GM19025 (cell line): ENCODE data around the gene ATP13A2.

Source experiments
- ATAC-seq: cut with Tn5 transposase; IDR thresholded peaks from one replicate; pipeline ENCODE4 v1.9.1; 2021; ENCODE audit warnings: mild to moderate bottlenecking, low read depth, moderate library complexity; ENCODE audit not compliant: unreplicated experiment

ATP13A2 gene

DNA sequence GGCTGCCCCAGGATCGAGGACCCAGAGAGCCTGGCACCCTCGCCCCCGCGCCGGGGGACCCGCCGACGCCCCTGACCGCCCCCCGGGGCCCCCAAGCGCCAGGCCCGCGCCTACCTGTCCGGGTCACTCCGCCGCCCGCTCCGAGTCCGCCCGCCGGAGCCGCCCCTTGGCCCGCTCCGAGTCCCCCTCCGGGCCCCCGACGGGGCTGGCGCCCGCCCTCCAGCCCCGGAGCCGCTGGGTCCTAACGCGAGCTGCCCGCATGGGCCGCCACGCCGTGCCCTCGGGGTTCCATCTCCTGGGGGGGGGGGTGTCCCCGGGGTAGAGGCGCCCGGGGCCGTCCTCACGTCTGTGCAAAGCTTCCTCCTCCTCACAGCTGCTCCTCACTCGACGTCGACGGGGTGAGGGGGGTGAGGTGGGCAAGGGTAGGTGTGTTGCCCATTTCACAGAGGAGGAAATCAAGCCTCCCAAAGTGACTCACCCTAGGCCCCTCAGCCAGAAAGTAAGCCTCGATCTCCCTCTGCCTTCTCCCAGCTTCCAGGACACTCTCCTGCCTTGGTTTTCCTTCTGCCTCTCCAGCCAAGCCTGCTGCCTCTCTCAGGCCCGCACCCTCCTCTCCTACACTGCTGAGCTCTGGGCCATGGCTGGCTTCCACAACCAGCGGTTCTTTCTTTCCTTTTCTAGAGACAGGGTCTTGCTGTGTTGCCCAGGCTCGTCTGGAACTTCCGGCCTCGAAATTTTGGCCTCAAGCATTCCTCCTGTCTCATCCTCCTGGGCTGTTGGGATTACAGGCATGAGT lies 31.1 kb downstream of the ATP13A2 start, which contains the start of gene MFAP2:
Gene MFAP2 (minus strand): TSS at position 148 of the 796 bp plus-strand sequence. CDS start 2,347 bp downstream, outside the sequence.
- no peak for ATAC-seq

DNA sequence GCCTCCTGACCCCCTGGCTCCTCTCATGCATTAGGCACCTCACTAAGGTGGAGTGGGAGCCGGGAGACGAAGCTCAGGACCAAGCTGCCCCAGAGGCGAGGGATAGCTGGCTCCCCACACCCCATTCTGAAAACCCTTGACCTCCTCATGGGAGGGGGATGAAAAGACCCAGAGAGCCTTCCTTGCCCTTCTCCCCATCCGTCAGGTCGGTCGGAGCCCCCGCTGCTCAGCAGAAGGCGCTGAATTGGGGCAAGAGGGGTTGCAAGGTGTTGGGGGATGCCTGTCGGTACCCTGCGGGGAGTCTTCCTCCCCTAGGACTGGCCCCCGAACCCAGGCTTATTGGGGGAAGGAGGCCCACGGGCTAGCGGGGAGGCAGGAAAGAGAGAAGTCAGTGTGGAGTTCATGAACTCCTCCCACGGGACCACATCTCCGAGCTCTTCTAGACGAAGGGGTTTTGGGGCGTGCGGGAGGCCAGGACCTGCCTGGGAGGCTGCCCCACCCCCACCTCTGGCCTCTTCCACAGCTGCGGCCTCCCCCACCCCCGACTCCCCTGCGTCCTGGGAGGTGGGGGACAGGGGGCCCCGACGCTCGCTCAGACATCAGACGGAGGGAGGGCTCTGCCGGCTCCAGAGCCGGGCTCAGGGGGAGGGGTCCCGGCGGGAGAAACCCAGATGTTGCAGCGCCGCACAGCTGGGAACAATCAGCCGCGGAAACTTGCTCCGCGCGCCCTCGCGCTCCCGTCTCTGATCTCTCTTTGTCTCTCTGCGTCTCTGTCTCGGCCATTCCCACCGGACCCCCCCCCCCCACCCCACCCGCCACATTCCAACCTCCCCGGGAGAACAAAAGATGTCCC lies 32.0 kb downstream of the ATP13A2 start:
- ATAC-seq = no peak

DNA sequence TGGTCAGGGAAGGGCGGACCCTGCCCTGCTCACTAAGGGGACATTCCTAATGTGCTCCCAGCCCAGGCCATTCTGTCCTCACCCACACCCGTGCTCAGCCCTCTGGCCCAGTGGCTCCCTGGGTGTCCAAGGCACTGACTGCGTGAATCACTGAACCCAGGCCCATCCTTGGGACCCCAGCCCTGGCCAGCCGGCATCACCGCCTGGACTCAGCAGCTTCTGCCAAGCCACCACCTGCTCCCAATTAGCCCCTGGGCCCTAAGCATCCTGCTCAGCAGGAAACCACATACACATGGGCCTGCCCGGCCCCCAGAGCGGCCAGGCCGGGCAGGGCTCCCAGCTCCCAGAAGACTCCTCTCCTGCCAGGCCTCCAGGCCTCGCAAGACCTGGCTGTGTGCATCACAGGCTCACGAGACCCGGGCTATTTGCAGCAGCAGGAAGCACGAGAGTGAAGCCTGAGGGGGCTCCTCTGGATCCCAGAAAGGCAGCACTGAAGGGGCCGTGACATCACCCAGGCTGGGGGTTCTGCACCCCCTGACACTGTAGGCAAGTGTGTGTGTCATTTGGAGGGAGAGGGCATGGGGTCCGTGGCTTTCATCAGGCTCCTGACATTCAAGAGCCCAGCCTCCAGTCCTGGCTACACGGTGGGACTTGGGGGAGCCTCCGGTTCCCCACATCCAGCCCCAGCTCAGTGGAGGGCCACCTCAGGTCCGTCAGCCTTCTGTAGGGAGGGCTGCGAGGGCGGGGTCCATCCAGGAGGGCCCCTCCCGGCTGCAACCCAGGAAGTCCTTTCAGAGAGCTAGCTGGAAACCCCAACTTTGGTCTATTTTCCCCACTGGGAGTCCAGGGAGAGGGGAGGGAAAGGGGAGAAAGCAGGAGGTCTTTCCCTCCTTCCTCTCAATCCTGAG lies 32.9 kb downstream of the ATP13A2 start:
- ATAC-seq = no peak

DNA sequence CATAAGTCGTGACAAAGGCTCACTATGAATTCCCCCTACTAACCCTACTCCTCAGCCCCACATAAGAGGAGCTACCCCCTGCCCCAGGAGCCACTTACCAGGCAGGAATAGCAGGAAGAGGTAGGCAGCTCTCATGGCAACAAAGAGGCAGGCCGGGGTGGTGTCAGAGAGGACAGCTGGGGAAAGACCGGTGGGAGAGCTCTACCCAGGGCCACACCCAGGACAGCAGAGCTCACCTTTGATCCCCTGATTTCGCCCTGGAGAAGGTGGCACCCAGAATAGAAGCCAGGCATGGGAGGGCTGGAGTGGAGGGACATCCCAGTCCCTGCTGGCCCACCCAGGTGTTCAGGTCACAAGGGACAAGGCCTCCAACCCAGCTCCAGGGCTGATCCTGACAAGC lies 33.6 kb downstream of the ATP13A2 start:
- ATAC-seq = no peak

DNA sequence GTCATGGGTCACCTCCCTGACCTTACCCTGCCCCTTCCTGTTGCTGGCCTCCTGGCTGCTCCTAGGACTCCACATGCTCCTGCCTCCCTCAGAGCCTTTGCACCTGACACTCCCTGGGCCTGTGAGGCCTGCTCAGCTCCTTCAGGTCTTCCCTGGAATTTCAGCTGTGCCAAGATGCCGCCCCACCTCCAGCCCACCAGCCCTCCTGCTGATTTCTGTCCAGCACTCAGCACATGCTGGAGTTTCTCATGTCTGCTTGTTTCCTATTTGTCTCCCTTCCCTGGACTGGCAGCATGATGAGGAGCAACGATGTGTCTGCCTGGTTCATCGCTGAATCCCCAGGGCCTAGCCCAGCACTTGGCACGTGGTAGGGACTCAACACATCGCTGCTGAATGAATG lies 34.4 kb downstream of the ATP13A2 start:
- ATAC-seq = no peak

DNA sequence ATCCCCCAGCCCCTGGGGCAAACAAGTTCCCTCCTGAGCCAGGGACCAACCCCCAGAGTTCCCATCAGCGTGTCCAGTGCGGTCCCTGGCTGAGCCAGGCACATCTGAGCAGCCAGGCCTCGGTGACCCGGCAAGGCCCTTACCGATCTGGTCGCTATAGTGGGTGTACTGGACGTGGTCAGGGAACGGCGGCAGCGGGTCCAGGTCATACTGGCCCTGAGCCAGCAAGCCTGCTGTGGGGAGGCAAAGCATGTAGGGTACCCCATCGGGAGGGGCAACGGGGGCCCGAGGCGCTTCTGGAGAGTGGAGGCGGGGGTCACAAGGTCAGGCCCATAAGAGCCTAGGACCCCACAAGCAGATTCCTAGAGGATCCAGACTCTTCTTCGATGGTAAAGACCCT lies 34.8 kb downstream of the ATP13A2 start:
- no peak for ATAC-seq

DNA sequence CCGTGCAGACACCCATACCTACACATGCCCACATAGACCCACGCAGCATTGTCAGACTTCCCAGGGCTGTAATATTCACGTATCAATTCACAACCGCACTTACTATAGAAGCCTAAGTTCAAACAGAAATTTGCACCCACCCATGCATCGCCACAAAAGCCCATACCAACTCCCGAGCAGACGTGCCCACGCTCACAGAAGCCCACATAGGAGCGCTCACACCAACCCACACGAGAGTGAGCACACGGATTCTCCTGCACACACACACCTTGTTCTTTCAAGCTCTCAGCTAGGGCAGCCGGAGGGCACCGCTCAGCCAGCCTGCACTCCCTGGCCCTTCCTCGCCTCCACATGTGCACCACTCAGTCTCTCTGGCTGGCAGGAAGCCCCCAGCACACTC lies 35.9 kb downstream of the ATP13A2 start:
- ATAC-seq = no peak

DNA sequence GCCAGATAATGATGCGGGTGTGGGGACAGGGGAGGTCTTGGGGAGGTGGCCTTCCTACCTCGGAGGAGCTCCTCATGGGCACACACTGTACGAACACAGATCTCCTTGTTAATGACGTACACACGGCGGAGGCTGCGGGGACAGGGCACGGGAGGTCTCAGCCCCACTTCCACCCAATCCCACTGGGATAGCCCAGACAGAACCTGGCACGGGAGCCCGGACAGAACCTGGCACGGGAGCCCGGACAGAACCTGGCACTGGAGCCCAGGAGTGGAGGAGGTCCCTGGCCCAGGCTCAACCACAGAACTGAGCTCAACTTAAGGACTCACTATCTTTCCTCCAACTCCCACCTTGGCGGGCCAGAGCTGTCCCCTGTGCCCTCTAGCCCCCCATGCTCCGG lies 36.5 kb downstream of the ATP13A2 start:
- no peak for ATAC-seq

DNA sequence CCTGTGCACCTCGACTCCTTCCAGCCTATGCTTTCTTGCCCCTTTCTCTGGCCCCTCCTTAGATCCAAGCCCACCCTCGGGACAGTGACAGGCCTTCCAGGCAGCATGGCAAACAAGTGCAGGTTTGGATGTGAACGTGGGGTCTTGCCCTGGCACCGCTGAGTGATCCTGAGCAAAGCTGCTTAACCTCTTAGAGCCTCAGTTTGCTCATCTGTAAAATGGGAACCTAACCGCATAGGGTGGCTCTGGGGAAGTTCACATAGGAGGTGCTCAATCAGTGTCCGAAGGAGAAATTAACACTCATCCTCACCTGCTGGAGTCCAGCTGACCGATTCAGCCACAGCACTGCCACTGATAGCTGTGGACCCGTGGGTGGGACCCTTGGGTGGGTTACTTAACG lies 38.5 kb downstream of the ATP13A2 start:
- no peak for ATAC-seq

DNA sequence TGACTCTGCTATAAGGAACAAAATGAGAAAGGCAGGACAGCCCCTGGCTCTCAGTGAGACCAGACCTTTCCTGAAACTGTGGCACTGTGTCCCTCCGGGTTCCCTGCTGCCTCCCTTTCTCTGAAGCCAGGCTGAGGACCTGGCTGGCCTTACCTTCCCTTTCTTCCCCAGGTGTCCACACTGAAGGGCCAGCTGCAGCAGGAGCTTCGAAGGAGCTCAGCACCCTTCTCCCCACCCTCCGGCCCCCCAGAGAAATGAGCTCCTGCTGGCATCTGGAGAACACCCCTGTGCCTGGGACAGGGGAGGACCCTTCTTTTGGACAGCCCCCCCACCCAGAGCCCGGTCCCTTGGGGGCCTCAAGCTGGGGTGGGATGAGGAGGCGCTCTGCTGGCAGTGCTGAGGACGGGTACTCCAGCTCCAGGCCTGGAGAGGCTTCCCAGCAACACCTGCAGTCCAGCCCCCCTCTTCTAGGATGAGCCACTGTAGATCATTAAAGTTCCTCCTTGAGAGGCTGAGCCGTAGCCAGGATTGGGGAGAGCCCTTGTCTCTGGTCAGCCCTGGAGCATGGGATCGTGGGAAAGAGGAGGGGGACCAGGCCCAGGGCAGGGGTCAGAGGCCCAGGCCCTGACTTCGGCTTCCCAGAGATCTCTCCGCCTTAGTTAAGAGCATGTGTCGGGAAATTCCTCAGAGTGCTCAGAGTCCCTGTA lies 39.4 kb downstream of the ATP13A2 start:
- no peak for ATAC-seq

DNA sequence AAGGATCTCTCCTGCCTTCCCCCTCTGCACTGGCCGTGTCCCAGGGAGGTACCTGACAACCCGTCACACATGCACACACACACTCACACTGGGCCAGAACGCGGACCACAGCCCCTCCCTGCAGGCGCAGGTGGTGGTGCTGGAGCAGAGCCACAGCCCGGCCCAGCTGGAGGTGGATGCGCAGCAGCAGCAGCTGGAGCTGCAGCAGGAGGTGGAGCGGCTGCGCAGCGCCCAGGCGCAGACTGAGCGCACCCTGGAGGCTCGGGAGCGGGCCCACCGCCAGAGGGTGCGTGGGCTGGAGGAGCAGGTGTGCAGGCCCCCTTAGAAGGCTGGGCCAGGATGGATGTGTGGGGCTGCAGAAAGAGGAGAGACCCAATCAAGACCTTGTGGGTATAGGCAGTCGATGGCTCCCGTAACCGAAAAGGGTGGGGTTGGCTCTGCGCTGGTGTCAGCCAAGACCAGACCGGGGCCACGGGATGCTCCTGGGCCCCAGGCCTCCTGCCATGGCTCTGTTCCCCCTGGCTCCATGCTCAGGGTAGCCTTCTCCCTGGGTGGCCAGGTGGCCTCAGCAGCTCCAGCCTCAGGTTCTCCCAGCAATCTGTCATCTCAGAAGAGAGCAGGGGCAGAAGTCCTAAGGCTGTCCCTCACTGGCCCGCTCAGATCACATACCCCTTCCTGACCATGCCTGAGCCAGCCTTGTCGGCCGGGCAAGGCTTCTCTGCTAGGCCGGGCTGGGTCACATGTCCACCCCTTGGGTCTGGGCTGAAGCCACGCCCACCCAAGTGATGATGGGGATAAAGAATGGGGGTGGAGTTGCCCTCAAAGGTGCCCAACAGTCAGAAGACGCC lies 40.2 kb downstream of the ATP13A2 start:
- no peak for ATAC-seq

DNA sequence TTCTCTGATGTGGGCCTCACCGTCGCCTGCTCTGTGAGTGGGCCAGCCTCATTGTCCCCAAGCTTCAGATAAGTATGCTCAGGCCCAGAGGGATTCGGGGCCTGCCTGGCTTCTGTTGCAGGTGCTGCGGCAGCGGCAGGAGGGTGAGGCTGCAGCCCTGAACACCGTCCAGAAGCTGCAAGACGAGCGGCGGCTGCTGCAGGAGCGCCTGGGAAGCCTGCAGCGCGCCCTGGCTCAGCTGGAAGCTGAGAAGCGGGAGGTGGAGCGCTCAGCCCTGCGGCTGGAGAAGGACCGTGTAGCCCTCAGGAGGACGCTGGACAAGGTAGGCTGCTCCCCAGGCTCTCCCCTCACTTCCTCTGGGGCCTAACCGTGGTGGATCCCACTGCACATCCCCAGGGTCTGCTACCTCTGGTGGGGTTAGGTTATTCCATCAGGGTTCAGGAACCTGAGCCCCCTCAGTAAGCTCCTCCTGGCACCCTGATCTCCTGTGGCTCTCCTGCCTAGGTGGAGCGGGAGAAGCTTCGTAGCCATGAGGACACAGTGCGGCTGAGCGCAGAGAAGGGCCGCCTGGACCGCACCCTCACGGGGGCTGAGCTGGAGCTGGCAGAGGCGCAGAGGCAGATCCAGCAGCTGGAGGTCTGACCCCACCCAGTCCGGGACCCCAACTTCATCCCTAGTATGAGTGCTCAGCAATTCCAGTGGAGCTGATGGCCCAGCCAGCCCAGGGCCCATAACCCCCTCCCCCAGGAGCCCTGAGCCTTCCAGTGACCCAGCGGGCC lies 41.4 kb downstream of the ATP13A2 start:
- ATAC-seq = no peak

DNA sequence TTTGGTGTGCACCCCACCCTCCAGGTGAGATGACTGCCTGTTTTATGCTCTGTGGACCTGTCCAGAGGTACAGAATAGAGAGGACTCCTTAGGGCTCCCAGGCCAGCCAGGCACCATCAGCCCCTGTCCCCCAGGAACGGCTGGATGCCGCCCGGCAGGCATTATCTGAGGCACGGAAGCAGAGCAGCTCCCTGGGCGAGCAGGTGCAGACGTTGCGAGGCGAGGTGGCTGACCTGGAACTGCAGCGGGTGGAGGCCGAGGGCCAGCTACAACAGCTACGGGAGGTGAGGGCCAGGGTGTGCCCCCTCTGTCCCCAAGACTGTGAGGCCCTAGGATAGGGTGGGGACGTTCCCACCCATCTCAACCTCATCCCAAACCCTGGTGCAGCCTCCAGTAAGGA lies 42.1 kb downstream of the ATP13A2 start:
- no peak for ATAC-seq

DNA sequence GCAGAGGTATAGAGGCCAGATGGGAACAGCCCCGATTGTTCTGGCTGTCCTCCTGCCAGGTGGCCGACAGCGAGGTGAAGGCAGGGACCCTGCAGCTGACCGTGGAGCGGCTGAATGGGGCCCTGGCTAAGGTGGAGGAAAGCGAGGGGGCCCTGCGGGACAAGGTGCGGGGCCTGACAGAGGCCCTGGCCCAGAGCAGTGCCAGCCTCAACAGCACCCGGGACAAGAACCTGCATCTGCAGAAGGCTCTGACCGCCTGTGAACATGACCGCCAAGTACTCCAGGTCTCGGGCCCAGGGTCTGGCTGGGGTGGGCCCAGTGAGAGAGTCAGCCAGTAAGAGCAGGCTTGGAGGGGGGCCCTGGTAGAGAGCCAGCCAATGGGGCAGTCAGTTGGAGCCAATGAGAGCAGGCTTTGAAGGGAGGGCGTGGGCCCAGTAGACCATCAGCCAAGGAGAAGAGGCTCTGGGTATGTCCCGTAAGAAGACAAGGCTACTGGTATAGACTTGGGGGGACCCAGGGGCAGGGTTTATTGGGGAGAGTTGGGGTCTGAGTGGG lies 42.6 kb downstream of the ATP13A2 start:
- ATAC-seq = no peak

DNA sequence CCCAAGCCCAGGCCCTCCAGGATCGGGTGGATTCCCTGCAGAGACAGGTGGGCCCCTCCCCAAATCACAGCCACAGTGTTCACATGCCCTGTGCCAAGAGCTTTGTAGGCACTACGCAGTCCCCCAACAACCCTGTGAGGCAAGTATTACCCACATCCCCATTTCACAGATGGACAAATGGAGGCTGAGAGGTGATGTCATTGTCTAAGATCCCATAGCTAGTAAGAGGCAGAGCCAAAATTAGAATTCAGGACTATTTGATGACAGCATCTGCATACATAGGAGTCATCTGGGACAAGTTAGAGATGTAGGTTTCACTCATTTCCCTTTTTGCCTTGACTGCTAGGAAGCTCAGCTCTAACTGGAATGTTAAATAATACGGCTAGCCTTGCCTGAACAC lies 43.4 kb downstream of the ATP13A2 start:
- no peak for ATAC-seq

DNA sequence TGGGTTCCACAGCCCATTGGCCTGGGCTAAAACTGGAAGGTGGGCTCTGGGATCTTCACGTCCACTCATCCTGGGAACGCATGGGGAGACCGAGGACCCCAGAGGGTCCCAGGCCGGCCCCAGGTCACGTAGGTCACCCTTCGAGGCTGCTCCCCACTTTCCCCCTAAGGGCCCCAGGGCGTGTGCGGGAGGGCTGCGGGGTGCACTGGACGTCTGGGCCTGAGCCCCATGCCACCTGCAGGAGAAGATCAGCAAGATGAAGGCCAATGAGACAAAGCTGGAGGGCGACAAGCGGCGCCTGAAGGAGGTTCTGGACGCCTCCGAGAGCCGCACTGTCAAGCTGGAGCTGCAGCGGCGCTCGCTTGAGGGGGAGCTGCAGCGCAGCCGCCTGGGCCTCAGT lies 43.8 kb downstream of the ATP13A2 start:
- no peak for ATAC-seq

DNA sequence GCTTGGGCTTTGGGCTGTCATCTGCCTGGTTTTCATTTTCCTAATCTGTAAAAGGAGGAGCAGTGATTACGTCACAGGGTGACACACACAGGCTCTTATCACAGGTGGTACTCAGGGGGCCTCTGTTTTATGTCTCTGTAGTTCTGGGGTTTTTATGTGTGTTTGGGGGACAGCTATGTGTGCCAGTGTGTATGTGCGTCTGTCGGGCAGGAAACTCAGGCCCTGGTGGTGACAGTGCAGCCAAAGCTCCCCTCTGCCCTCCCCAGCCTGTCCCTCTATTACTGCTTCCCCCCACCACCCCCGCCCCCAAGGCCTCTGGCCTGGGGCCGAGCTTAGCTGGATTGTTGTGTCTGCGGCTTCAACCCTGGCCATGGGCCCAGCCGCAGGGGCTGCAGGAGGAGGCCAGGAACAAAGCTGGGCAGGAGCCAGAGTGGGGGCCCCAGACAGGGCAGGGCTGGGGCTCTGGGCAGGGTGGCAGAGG lies 44.6 kb downstream of the ATP13A2 start:
- ATAC-seq = no peak

DNA sequence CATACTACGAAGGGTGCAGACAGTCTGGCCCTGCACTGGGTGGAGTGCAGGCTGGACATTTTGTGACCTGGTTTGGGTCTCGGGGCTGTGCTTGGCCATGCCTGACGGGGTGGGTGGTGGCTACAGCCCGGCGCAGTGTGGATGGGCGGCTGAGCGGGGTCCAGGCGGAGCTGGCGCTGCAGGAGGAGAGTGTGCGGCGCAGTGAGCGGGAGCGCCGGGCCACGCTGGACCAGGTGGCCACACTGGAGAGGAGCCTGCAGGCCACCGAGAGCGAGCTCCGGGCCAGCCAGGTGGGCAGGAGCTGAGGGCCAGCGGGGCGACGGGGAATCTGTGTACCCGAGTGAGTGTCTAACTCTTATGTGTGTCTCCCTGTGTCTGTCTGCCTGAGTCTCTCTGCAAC lies 45.4 kb downstream of the ATP13A2 start:
- ATAC-seq = no peak
